Glutamatergic neuron (in vitro differentiated cells): ENCODE results near the gene SLC36A4. TPM values are rescaled to one million over a fixed set of nuclear protein-coding genes. Genes with fewer than 3 reads are reported as not detected.

Source experiments
- DNase-seq: peaks from one replicate; pipeline ENCODE4 v3.0.0; 2022
- H3K27ac Mint-ChIP-seq: one replicate; pipeline ENCODE4 v1.8.0; 2020; ENCODE audit warnings: mild to moderate bottlenecking, mixed read lengths, inconsistent platforms; ENCODE audit not compliant: unreplicated experiment
- H3K27me3 Mint-ChIP-seq: one replicate; pipeline ENCODE4 v1.8.0; 2020; ENCODE audit warnings: mild to moderate bottlenecking, moderate library complexity, mixed read lengths, inconsistent platforms; ENCODE audit not compliant: unreplicated experiment
- H3K36me3 Mint-ChIP-seq: one replicate; pipeline ENCODE4 v1.8.0; 2020; ENCODE audit warnings: mild to moderate bottlenecking, mixed read lengths, inconsistent platforms; ENCODE audit not compliant: unreplicated experiment
- H3K4me1 Mint-ChIP-seq: one replicate; pipeline ENCODE4 v1.8.0; 2020; ENCODE audit warnings: mild to moderate bottlenecking, low read depth, mixed read lengths, inconsistent platforms; ENCODE audit not compliant: unreplicated experiment
- H3K4me3 Mint-ChIP-seq: one replicate; pipeline ENCODE4 v1.8.0; 2020; ENCODE audit warnings: mild to moderate bottlenecking, mixed read lengths, inconsistent platforms; ENCODE audit not compliant: unreplicated experiment
- H3K9me3 Mint-ChIP-seq: one replicate; pipeline ENCODE4 v1.8.0; 2020; ENCODE audit warnings: mild to moderate bottlenecking, moderate library complexity, mixed read lengths, inconsistent platforms; ENCODE audit not compliant: unreplicated experiment
- total RNA-seq: library from RNA; stranded (reverse); fragmentation: NEBNext Ultra II Directional; extraction: Animal tissue kit (Norgen Biotek cat#: 25700); gene quantifications from one replicate; pipeline ENCODE4 v1.2.1, GENCODE V29; 2021; ENCODE audit not compliant: unreplicated experiment
- TF ChIP-seq, protein P1 (sequence below): fragments of 200-600 bp; sonication (generic); IDR thresholded peaks from one replicate; pipeline ENCODE4 v1.5.0; 2021; ENCODE audit not compliant: partially characterized antibody, unreplicated experiment

Gene SLC36A4
- total RNA-seq, 1 donor from 2014 or later, result 33.1 TPM

DNA sequence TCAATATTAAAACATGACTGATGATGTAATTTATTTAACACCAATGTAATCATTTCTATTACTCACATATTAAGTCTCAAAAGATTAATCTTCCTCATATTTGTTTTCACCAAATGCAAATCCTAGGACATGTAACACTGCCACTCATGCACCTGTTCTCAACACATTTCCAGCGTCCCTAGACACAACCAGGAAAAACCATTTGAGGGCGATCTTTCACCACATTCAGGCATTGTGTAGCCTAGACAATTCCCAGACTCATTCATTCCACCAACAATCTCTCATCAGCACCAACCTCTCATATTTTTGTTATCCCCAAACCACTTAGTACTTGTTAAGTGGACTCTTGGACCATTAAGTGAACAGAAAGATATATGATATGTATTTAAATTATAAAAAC, 66.1 kb downstream of the SLC36A4 start:
- Mint-ChIP-seq H3K36me3 (no peaks in the 10 kb centered on the region), H3K4me1 (no peaks in the 10 kb centered on the region), H3K4me3 (no peak overlapping the region), H3K9me3 (peaks cover under 1% of the 10 kb centered on the region), H3K27me3 (no peaks in the 10 kb centered on the region), H3K27ac (no peak overlapping the region)
- DNase-seq, result no peak
- TF ChIP-seq, protein P1, sequence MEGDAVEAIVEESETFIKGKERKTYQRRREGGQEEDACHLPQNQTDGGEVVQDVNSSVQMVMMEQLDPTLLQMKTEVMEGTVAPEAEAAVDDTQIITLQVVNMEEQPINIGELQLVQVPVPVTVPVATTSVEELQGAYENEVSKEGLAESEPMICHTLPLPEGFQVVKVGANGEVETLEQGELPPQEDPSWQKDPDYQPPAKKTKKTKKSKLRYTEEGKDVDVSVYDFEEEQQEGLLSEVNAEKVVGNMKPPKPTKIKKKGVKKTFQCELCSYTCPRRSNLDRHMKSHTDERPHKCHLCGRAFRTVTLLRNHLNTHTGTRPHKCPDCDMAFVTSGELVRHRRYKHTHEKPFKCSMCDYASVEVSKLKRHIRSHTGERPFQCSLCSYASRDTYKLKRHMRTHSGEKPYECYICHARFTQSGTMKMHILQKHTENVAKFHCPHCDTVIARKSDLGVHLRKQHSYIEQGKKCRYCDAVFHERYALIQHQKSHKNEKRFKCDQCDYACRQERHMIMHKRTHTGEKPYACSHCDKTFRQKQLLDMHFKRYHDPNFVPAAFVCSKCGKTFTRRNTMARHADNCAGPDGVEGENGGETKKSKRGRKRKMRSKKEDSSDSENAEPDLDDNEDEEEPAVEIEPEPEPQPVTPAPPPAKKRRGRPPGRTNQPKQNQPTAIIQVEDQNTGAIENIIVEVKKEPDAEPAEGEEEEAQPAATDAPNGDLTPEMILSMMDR, result no peak

DNA sequence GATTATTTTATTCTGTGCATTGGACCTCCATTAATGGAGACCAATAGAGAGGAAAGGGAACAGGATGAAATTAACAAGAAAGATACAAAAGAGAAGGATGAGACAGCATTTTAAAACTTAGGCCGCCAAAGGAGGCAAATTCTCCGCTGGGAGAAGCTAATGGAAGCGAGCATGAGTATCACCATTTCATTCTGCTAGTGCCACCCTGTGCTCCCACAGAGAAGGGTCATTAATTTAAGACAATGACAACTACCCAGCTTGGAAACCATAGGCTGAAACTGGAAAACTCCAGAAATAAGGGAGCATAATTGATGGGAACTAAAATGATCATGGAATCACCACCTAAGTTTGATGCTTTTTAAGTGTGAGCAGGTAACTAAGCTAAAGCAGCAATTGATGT, 69.2 kb downstream of the SLC36A4 start:
- no peaks in the 10 kb centered on the region for H3K27me3 Mint-ChIP-seq
- H3K36me3 Mint-ChIP-seq, result no peaks in the 10 kb centered on the region
- no peak for DNase-seq

DNA sequence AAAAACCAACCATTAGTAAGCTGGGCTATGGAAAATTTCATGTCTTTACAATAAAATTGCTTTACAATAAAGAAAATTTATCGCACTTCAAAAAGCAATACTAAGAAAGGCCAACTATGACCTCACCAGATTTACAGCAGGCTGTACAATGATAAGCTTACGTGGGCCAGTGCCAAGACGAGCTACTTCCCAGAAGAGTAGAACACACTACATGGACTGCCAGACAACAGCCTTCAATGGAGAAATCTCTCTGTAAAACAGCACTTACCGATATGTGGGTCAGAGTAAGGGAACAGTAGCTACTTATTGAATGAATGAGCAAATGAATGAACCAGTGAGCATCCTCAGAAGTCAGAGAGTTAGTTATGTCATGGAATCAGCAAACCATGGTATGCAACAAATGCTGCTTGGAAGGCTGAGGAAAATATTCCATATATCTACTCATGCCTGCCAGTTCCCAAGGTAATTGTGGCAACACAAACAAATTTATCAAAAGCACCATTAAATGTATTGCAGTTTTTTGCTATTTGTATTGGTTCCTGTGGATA, 74.4 kb downstream of the SLC36A4 start:
- H3K27me3 Mint-ChIP-seq, result no peaks in the 10 kb centered on the region
- no peaks in the 10 kb centered on the region for H3K36me3 Mint-ChIP-seq
- no peak for DNase-seq
- H3K9me3 Mint-ChIP-seq, result peaks cover 2% of the 10 kb centered on the region
- TF ChIP-seq, protein P1, result no peak
- no peaks in the 10 kb centered on the region for H3K4me1 Mint-ChIP-seq
- no peak overlapping the region for H3K27ac Mint-ChIP-seq
- no peak overlapping the region for H3K4me3 Mint-ChIP-seq

More for the DNA sequence above, 69.2 kb downstream of the SLC36A4 start:
- TF ChIP-seq, protein P1, result no peak
- Mint-ChIP-seq H3K27ac (no peak overlapping the region), H3K4me3 (no peak overlapping the region), H3K4me1 (no peaks in the 10 kb centered on the region), H3K9me3 (peaks cover 2% of the 10 kb centered on the region)

DNA sequence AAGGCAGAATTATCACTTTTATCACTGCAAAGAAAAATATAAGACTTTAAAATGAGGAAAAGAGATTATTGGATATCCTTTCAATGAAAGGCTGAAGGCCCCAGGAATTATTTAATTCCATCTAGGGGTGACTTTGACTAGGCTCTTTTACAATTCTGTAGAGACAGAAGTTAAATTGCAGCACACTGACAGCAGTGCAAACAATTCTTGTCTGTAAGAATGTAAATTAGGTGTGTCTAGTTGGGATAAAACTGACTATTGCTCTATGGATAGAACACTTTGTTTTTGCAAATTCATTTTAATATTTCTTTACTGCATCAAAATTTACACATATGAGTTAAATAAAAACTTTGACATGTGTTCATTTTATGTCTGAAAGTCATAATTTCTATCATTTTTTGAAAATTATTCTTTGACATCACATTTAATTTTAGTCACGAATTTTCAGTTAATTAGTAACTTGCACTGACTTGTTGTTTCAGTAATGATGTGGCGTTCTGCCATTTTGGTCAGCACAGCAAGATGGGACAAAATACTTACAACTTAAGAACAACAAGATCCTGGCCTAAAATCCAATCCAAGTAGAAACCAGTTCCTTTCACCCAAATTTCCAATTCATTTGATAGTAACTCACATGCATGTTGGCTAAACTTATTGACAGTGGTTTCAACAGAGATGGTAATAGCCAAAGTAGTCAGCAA, 75.1 kb downstream of the SLC36A4 start:
- no peak for DNase-seq
- Mint-ChIP-seq H3K4me1 (peaks cover under 1% of the 10 kb centered on the region), H3K36me3 (no peaks in the 10 kb centered on the region), H3K9me3 (peaks cover 2% of the 10 kb centered on the region), H3K4me3 (no peak overlapping the region), H3K27ac (no peak overlapping the region), H3K27me3 (no peaks in the 10 kb centered on the region)
- TF ChIP-seq, protein P1, result no peak

DNA sequence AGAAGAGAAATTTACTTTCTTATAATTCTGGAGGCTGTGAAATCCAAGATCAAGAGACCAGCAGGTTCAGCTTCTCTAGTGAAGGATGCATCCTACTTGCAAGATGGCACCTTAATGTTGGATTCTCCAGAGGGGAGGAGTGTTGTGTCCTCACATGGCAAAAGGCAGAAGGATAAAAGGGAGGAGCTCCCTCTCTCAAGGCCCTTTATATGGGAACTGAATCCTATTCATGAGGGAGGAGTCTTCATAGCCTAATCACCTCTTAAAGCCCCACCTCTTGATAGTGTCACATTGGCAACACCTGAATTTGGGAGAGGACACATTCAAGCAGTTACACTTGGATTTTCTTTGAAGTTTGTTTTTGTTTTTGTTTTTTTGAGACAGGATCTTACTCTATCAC, 79.5 kb downstream of the SLC36A4 start:
- Mint-ChIP-seq H3K9me3 (no peaks in the 10 kb centered on the region), H3K27ac (no peak overlapping the region), H3K4me3 (no peak overlapping the region), H3K27me3 (no peaks in the 10 kb centered on the region), H3K4me1 (peaks cover 2% of the 10 kb centered on the region), H3K36me3 (no peaks in the 10 kb centered on the region)
- no peak for DNase-seq
- TF ChIP-seq, protein P1, result no peak
